Endothelial cell (in vitro differentiated cells): Measurements from ENCODE around the gene MAP4K1. TPM values are rescaled to one million over a fixed set of nuclear protein-coding genes. Genes with fewer than 3 reads are reported as not detected.

Experiments
- DNase-seq: peaks from one replicate; pipeline ENCODE4 v3.0.0; 2021; ENCODE audit warnings: low spot score
- H3K27ac Mint-ChIP-seq: one replicate; pipeline ENCODE4 v1.8.0; 2021; ENCODE audit warnings: mixed read lengths, inconsistent platforms; ENCODE audit not compliant: unreplicated experiment
- H3K27me3 Mint-ChIP-seq: one replicate; pipeline ENCODE4 v1.8.0; 2021; ENCODE audit warnings: mild to moderate bottlenecking, moderate library complexity, mixed read lengths, inconsistent platforms; ENCODE audit not compliant: unreplicated experiment
- H3K36me3 Mint-ChIP-seq: one replicate; pipeline ENCODE4 v1.8.0; 2021; ENCODE audit warnings: mild to moderate bottlenecking, low read depth, mixed read lengths, inconsistent platforms; ENCODE audit not compliant: unreplicated experiment
- H3K4me1 Mint-ChIP-seq: one replicate; pipeline ENCODE4 v1.8.0; 2021; ENCODE audit warnings: mild to moderate bottlenecking, mixed read lengths, inconsistent platforms; ENCODE audit not compliant: unreplicated experiment
- H3K4me3 Mint-ChIP-seq: one replicate; pipeline ENCODE4 v1.8.0; 2021; ENCODE audit warnings: mild to moderate bottlenecking, mixed read lengths, inconsistent platforms; ENCODE audit not compliant: unreplicated experiment
- H3K9me3 Mint-ChIP-seq: one replicate; pipeline ENCODE4 v1.8.0; 2021; ENCODE audit warnings: mixed read lengths, inconsistent platforms; ENCODE audit not compliant: unreplicated experiment
- CTCF ChIP-seq: fragments of 200-600 bp; sonication (generic); IDR thresholded peaks from one replicate; pipeline ENCODE4 v1.5.0; 2021; ENCODE audit warnings: antibody characterized with exemption; ENCODE audit not compliant: unreplicated experiment
- total RNA-seq: library from RNA; stranded (reverse); fragmentation: NEBNext Ultra II Directional; extraction: Animal tissue kit (Norgen Biotek cat#: 25700); gene quantifications from one replicate; pipeline ENCODE4 v1.2.1, GENCODE V29; 2021; ENCODE audit not compliant: unreplicated experiment

MAP4K1 gene
- total RNA-seq, 1 donor from 2014 or later: 7.5 TPM

DNA sequence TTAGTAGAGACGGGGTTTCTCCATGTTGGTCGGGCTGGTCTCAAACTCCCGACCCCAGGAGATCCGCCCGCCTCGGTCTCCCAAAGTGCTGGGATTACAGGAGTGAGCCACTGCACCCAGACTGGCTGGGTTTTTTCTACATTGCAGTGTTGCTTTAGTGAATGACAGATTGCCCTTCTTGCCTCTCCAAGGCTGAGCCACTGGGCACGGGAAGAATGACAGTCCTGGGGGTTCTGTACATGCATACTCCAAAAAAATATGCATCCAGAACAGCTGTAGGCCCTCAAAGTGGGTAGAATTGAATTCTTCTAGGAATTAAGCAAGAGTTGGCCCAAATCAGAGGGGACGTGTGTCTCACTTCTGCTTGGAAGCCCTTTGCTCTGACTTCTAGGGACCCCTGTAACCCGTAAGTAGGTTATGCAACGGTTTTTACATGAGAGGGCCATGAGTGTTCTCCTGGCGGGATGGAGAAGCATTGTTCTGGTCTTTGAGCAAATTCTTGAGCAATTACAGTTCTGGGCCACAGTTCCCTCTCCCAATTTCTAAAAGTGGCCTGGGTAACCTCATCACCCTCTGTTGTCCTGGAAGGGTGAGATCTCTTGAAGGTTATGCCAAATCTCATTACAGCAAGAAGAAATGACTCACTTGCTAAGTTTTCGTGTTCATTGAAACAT is 33.3 kb upstream of the MAP4K1 start:
- Mint-ChIP-seq H3K27ac (peak overlapping the region; percentile 88), H3K4me1 (peaks cover 75% of the 10 kb centered on the region), H3K9me3 (peaks cover 5% of the 10 kb centered on the region), H3K4me3 (peak overlapping the region; percentile 100), H3K36me3 (peaks cover 17% of the 10 kb centered on the region), H3K27me3 (peaks cover 22% of the 10 kb centered on the region)
- DNase-seq: no peak
- no peak for TF ChIP-seq CTCF

GRCh38 chr19:38650172-38650775 is 32.5 kb upstream of the MAP4K1 start:
- no peak for DNase-seq
- peak overlapping the region; percentile 80 for H3K27ac Mint-ChIP-seq
- H3K4me1 Mint-ChIP-seq: peaks cover 67% of the 10 kb centered on the region
- peaks cover 17% of the 10 kb centered on the region for H3K36me3 Mint-ChIP-seq
- H3K27me3 Mint-ChIP-seq: peaks cover 21% of the 10 kb centered on the region
- H3K4me3 Mint-ChIP-seq: peak overlapping the region; percentile 100
- H3K9me3 Mint-ChIP-seq: peaks cover 5% of the 10 kb centered on the region
- no peak for TF ChIP-seq CTCF

GRCh38 chr19:38649305-38650171 is 31.8 kb upstream of the MAP4K1 start:
- Mint-ChIP-seq H3K27ac (peak overlapping the region; percentile 98), H3K27me3 (peaks cover 19% of the 10 kb centered on the region), H3K36me3 (peaks cover 17% of the 10 kb centered on the region), H3K4me3 (peak overlapping the region; percentile 100), H3K4me1 (peaks cover 64% of the 10 kb centered on the region), H3K9me3 (peaks cover 5% of the 10 kb centered on the region)
- no peak for DNase-seq
- no peak for TF ChIP-seq CTCF

GRCh38 chr19:38648769-38649304 is 31.1 kb upstream of the MAP4K1 start:
- Mint-ChIP-seq H3K4me1 (peaks cover 60% of the 10 kb centered on the region), H3K27me3 (peaks cover 19% of the 10 kb centered on the region), H3K9me3 (peaks cover 5% of the 10 kb centered on the region), H3K4me3 (peak overlapping the region; percentile 100), H3K27ac (peak overlapping the region; percentile 98), H3K36me3 (peaks cover 17% of the 10 kb centered on the region)
- no peak for DNase-seq
- TF ChIP-seq CTCF: no peak
